WTC11 (cell line): ENCODE data around the gene PARP3. TPM values are rescaled to one million over a fixed set of nuclear protein-coding genes. Genes with fewer than 3 reads are reported as not detected.

ENCODE experiments used
- ATAC-seq: fragments of 200-7000 bp; cut with Tn5 transposase; 2 replicates; pipeline ENCODE4 v1.10.0; 2021; ENCODE audit warnings: mild to moderate bottlenecking, moderate library complexity
- CTCF ChIA-PET: fragments of 300-600 bp; sonication (Branson Sonifier 250); formaldehyde crosslinking; loops from one replicate; lab custom pipeline; 2021; ENCODE audit warnings: antibody characterized with exemption; lab: Charles Lee
- POLR2A ChIA-PET: fragments of 350-600 bp; sonication (Branson Sonifier 250); formaldehyde crosslinking; loops from one replicate; lab custom pipeline; 2021; ENCODE audit warnings: antibody characterized with exemption; lab: Charles Lee
- DNase-seq: peaks from one replicate; pipeline ENCODE4 v3.0.0; 2021; ENCODE audit warnings: low spot score
- H3K27ac Mint-ChIP-seq: 2 replicates; pipeline ENCODE4 v1.8.0; 2021; ENCODE audit warnings: mixed read lengths
- H3K27me3 Mint-ChIP-seq: 2 replicates; pipeline ENCODE4 v1.8.0; 2021; ENCODE audit warnings: low read depth, mild to moderate bottlenecking, moderate library complexity, mixed read lengths
- H3K36me3 Mint-ChIP-seq: 2 replicates; pipeline ENCODE4 v1.8.0; 2021; ENCODE audit warnings: mixed read lengths
- H3K4me1 Mint-ChIP-seq: 2 replicates; pipeline ENCODE4 v1.8.0; 2022; ENCODE audit warnings: mixed read lengths
- H3K4me3 Mint-ChIP-seq: 2 replicates; pipeline ENCODE4 v1.8.0; 2021; ENCODE audit warnings: mild to moderate bottlenecking, moderate library complexity, mixed read lengths
- H3K9me3 Mint-ChIP-seq: 2 replicates; pipeline ENCODE4 v1.8.0; 2021; ENCODE audit warnings: mixed read lengths
- CTCF ChIP-seq: fragments of 200-600 bp; IDR thresholded peaks from 2 replicates; pipeline ENCODE4 v1.8.0; 2022; ENCODE audit warnings: antibody characterized with exemption
- ESRRA ChIP-seq: sonication (generic); formaldehyde crosslinking; IDR thresholded peaks from 2 replicates; pipeline ENCODE4 v1.8.1; 2022; ENCODE audit warnings: mild to moderate bottlenecking, missing genetic modification reagents, borderline replicate concordance
- FOXP4 ChIP-seq: sonication (generic); formaldehyde crosslinking; IDR thresholded peaks from 2 replicates; pipeline ENCODE4 v1.8.0; 2022; ENCODE audit warnings: mild to moderate bottlenecking, missing genetic modification reagents
- IRF2 ChIP-seq: sonication (generic); formaldehyde crosslinking; IDR thresholded peaks from 2 replicates; pipeline ENCODE4 v1.8.0; 2022; ENCODE audit warnings: low read depth, missing genetic modification reagents, borderline replicate concordance
- NR1H2 ChIP-seq: sonication (generic); formaldehyde crosslinking; IDR thresholded peaks from 2 replicates; pipeline ENCODE4 v1.9.0; 2021; ENCODE audit warnings: mild to moderate bottlenecking, moderate library complexity, missing genetic modification reagents
- NR3C1 ChIP-seq: sonication (generic); formaldehyde crosslinking; conservative IDR thresholded peaks from 2 replicates; pipeline ENCODE4 v1.8.1; 2023; ENCODE audit warnings: low read depth, mild to moderate bottlenecking, missing genetic modification reagents
- PRDM15 ChIP-seq: sonication (generic); formaldehyde crosslinking; IDR thresholded peaks from 2 replicates; pipeline ENCODE4 v1.8.0; 2022; ENCODE audit warnings: missing genetic modification reagents
- RELA ChIP-seq: sonication (generic); formaldehyde crosslinking; IDR thresholded peaks from 2 replicates; pipeline ENCODE4 v1.8.1; 2022; ENCODE audit warnings: missing genetic modification reagents, mild to moderate bottlenecking, borderline replicate concordance
- ZMAT4 ChIP-seq: fragments of 250-450 bp; sonication (Bioruptor Pico); IDR thresholded peaks from 2 replicates; pipeline ENCODE4 v1.9.0; 2021; ENCODE audit warnings: mild to moderate bottlenecking
- total RNA-seq: library from RNA; stranded (reverse); gene quantifications from 3 replicates; pipeline ENCODE4 v1.2.3, GENCODE V29; 2021

PARP3 gene
- total RNA-seq, 1 experiment from 2014 or later = 2.9 TPM

GRCh38 chr3:51971350-51971749 is 29.2 kb downstream of the PARP3 start:
- ChIA-PET CTCF (interaction anchor here (1.7 to 6.3 kb wide), 2 partner anchors 29 to 82 kb away, joined by 5 to 43 read pairs; partner anchors contain the start of genes PARP3 and RRP9), POLR2A (no interaction called here)
- no peaks in the 10 kb centered on the region for H3K36me3 Mint-ChIP-seq
- no peak overlapping the region for H3K4me3 Mint-ChIP-seq
- peaks cover 42% of the 10 kb centered on the region for H3K4me1 Mint-ChIP-seq
- no peak for ATAC-seq
- no peak overlapping the region for H3K27ac Mint-ChIP-seq
- no peak for TF ChIP-seq FOXP4 (CRISPR knock-in tag)
- TF ChIP-seq RELA (CRISPR knock-in tag) = no peak
- TF ChIP-seq, all 79 proteins: peak for 0
- H3K9me3 Mint-ChIP-seq = no peaks in the 10 kb centered on the region
- DNase-seq = no peak
- H3K27me3 Mint-ChIP-seq = peaks cover 29% of the 10 kb centered on the region

- peaks cover 27% of the 10 kb centered on the region for H3K4me1 Mint-ChIP-seq
- no peak for DNase-seq
- TF ChIP-seq NR3C1 (CRISPR knock-in tag) (no peak), CTCF (peak; percentile 16)
- POLR2A ChIA-PET = interaction anchor here (1.1 to 1.6 kb wide), 3 partner anchors 8 to 22 kb away, joined by 5 to 14 read pairs (median 6); partner anchors contain the start of genes ACY1 and RPL29
- H3K36me3 Mint-ChIP-seq = no peaks in the 10 kb centered on the region
- CTCF ChIA-PET = interaction anchor here (0.6 to 4.4 kb wide), 27 partner anchors 9 to 1294 kb away, joined by 3 to 60 read pairs (median 6); partner anchors contain the start of genes ACY1, DUSP7, GPR62 and PARP3
- H3K27me3 Mint-ChIP-seq = peaks cover 43% of the 10 kb centered on the region
- ATAC-seq = peak; percentile 9
- no peaks in the 10 kb centered on the region for H3K9me3 Mint-ChIP-seq
- H3K27ac Mint-ChIP-seq = no peak overlapping the region
- H3K4me3 Mint-ChIP-seq = peak overlapping the region; percentile 79
These were observed 32.3 kb downstream of the PARP3 start for GRCh38 chr3:51974277-51974962.

- no peaks in the 10 kb centered on the region for H3K36me3 Mint-ChIP-seq
- TF ChIP-seq PRDM15 = no peak
- TF ChIP-seq NR1H2 (CRISPR knock-in tag) = no peak
- no peak for TF ChIP-seq ZMAT4 (CRISPR knock-in tag)
- TF ChIP-seq ESRRA (CRISPR knock-in tag) = 0 out of 2 replicates have a peak, but pooled peaks have one; percentile 7
- no peak for TF ChIP-seq IRF2
- no peaks in the 10 kb centered on the region for H3K9me3 Mint-ChIP-seq
- H3K27ac Mint-ChIP-seq = no peak within 1 kb of the TSS
- peak within 1 kb of the TSS; percentile 79 for H3K4me3 Mint-ChIP-seq
- ChIA-PET POLR2A (interaction anchor here (0.6 kb wide), 1 partner anchor 1717 kb away, joined by 3 read pairs; no protein-coding TSS in a partner anchor), CTCF (interaction anchor here (0.6 to 4.4 kb wide), 12 partner anchors 8 to 283 kb away, joined by 3 to 60 read pairs (median 11); partner anchors contain the start of genes ACY1, PARP3, RPL29 and RRP9)
- H3K27me3 Mint-ChIP-seq = peaks cover 43% of the 10 kb centered on the region
- H3K4me1 Mint-ChIP-seq = peaks cover 22% of the 10 kb centered on the region
- DNase-seq (peak; percentile 69), ATAC-seq (peak; percentile 70)
These were observed 33.0 kb downstream of the PARP3 start, which contains the start of gene ABHD14A for GRCh38 chr3:51974963-51975851. ABHD14A (plus strand) TSS chr3:51975064; CDS start chr3:51975136, 72 bp downstream.
